MM.1S (cell line): ENCODE data around the gene KCNIP4.

Source experiments
- CTCF ChIP-seq: fragments of 300-600 bp; sonication (generic); IDR thresholded peaks from 2 replicates; pipeline ENCODE4 v1.5.1; 2016; ENCODE audit warnings: antibody characterized with exemption, low read length, mixed read lengths
- EZH2phosphoT487 ChIP-seq: fragments of 300-600 bp; sonication (generic); IDR thresholded peaks from 2 replicates; pipeline ENCODE4 v1.6.1; 2018; ENCODE audit warnings: antibody characterized with exemption, low read length

DNA sequence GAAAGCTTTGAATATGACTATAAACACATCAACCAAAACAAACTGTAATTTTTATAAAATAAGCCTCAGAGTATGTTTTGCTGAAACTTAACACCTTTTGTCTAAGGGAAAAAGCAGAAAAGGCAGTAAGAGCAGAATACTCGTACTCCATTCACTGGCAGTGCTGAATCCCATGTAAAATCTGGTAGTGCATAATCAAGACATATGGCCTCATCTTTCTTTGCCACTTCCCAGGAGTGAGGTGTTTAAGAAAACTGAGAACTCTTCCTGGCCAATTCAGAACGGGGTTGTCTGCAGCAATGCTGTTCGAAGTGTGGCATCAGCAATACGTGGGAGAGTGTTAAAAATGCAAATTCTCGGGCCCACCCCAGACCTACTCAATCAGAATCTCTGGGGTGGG lies 946.3 kb downstream of the KCNIP4 start:
- TF ChIP-seq EZH2phosphoT487, result no peak
- no peak for TF ChIP-seq CTCF
